GM04504 (cell line): Measurements from ENCODE around the gene PXN.
"Not testable (repeated sequence)": the region's sequence is repeated elsewhere in the genome, so short reads cannot be mapped to it uniquely, and the experiment has no call there.

Experiments
- DNase-seq: peaks from one replicate; pipeline ENCODE4 v3.0.0-alpha.2; 2012; ENCODE audit warnings: low read depth

The PXN gene

GRCh38 chr12:120209851-120210250 is 55.7 kb downstream of the PXN start:
- no peak for DNase-seq

GRCh38 chr12:120207227-120207626 is 58.3 kb downstream of the PXN start:
- no peak for DNase-seq

DNA sequence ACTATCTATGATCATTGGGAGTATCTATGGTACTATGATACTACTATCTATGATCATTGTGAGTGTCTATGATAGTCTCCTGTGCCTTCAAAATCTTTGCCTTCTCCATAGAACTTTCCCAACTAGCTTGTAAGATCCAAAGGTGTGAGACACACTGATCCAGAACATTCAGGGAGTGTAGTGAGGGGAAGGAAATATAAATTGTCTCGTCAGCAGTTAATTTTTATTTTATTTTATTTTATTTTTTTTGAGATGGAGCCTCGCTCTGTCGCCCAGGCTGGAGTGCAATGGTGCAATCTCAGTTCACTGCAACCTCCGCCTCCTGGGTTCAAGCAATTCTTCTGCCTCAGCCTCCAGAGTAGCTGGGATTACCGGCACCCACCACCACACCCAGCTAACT is 58.7 kb downstream of the PXN start:
- DNase-seq = not testable (repeated sequence)

- no peak for DNase-seq
Observed at GRCh38 chr12:120206228-120206627, 59.3 kb downstream of the PXN start.

DNA sequence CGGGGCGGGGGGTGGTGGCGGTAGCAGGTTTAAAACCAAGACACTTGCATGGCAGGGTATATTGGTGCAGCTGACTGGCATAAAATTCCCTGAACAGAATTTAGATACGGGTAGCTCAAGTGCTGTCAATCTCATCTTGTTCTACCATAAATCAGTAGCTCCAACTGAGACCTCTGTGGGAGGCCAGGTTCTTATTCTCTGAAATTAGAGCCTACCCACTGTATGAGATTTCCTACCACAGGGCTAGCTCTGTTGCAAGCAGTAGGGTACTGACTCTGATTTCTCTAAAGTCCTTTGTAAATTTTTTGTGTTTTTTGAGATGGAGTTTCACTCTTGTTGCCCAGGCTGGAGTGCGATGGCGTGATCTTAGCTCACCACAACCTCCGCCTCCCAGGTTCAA is 61.4 kb downstream of the PXN start:
- DNase-seq = no peak

DNA sequence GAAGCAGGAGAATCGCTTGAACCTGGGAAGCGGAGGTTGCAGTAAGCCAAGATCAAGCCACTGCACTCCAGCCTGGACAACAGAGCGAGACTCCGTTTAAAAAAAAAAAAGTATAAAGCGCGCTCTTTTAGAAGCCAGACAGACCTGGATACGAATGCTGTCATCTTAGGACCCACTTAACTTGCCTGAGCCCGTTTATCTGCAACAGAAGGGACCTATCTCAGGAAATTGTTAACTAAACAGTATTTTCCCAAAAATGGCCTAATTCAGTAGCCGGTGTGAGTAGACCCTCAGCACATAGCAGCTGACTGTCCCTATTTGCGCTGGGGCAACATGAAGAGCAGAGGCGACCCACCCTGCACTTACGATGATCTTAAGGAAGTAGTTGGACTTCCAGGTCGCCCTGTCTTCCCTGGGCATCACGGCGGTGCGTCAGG is 65.1 kb downstream of the PXN start:
- no peak for DNase-seq

- peak; percentile 82 for DNase-seq
Observed at GRCh38 chr12:120199595-120200306, 65.8 kb downstream of the PXN start.

- DNase-seq = no peak
Observed at GRCh38 chr12:120199025-120199424, 66.5 kb downstream of the PXN start.

- DNase-seq = no peak
Observed at GRCh38 chr12:120197542-120197887, 68.0 kb downstream of the PXN start.

DNA sequence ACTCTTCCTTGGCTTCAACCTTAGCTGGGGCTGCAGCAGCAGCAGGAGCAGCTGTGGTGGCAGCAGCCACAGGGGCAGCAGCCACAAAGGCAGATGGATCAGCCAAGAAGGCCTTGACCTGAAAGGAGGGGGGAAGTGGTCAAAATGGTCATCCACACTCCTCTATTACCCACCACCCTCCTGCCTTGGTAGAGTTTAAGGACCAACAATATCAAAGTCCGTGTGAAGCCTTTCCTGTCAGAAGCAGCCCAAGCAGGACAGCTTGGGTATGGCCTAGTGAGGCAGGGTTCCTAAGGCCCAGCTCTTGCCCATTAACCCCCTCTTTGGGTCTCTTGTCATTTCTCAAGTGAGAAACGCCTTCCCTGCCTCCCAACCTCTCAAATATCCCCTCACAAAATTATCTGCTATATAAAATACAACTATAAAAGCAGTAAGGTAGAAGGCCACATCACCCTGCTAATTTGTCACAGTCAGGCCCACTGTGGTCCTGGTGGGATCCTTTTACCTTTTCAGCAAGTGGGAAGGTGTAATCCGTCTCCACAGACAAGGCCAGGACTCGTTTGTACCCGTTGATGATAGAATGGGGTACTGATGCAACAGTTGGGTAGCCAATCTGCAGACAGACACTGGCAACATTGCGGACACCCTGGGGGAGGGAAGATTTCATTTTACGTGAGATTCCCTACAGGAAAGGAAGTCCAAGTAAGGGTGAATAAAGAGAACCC is 68.6 kb downstream of the PXN start:
- DNase-seq = not testable (repeated sequence)

- no peak for DNase-seq
Observed at GRCh38 chr12:120196363-120196762, 69.2 kb downstream of the PXN start.

DNA sequence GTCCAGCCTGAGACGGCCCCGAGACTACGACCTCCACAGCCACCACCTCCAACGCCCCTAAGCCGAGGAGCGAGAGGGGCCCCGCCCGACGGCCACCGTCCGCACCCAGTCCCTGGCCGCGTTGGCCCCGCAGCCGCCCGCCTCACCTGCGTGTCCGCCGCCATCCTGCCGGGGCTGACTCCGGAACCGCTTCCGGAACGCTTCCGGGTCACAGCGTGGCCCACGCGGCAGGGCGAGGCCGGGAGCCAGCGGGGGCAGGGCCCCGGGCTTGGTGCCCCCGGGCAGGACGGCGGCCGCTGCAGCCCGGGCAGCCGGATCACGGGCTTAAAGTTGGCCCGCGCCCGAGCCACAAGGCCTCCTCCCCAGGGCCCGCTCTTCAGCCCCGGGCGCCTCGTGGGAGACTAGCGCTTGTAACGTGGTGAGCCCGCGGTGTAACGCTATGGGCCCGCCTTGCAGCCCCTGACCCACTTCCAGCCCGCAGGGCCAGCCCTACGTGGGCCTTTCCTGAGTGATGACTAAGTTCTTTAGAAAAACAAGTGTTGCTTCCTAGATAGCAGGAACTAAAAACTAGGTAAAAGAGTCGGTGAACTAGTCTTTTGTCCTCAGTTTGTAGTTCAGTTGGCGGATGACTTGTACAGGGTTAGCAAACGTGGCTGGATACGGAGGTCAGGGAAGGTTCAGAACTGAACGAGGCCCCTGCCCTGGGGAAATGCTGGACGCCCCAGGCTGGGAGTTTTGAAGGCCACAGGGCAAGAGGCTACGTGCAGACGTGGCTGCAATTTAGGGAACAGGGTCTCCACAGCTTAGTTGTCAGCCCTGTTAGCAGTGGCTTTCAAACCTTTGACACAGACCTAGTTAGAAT is 70.8 kb downstream of the PXN start, which contains the start of gene GCN1:
Gene GCN1 (minus strand): TSS at position 182 of the 862 bp plus-strand sequence. CDS start 18 bp downstream, at position 164.
- peak; percentile 62 for DNase-seq

GRCh38 chr12:120194226-120194533 is 71.3 kb downstream of the PXN start:
- DNase-seq = no peak

DNA sequence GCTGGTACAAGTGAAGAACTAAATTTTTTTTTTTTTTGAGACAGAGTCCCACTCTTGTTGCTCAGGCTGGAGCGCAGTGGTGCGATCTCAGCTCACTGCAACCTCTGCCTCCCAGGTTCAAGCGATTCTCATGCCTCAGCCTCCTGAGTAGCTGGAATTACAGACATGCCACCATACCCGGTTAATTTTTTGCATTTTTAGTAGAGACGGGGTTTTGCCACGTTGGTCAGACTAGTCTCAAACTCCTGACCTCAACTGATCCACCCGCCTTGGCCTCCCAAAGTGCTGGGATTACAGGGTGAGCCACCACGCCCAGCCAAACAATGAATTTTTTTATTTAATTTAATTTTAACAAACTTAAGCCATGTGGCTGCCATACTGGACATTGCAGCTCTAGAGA is 72.2 kb downstream of the PXN start:
- DNase-seq = not testable (repeated sequence)

DNA sequence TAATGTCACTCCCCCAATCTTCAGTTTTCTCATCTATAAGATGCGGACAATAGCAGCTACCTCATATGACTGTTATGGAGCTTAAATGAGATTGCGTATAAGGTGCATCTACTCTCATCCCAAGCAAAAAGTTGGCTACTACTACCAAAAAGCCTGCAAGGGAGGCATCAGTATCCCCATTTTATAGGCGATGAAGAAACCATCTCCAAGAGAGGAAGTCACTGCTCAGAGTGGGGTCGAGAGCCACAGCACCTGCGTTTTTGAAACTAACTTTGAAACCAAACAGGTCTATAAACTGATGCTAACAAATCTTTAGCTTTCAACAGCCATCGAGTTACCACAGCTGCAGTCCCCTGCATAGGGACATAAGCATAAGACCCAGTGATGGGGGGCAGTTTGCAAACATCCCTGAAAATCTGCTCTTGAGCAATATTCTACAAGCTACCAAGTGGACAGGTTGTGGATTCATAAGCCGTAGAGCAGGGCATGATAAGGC is 74.5 kb downstream of the PXN start:
- no peak for DNase-seq

DNA sequence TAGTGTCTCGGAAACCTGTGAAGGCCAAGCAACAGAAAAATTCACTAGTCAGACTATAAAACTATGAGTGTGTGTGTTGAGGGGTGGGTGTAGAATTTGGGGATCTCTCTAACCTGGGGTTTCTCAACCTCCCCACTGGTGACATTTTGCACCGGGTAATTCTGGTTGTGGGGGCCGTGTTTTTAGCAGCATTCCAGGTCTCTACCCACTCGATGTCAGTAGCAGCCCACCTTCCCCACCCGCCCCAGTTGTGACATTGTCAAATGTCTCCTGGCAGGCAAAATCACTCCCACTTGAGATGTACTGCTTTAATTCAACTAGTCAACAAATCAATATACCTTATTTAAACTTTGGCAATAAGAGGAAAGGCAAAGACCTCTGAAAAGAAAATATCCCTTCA is 75.1 kb downstream of the PXN start:
- DNase-seq = no peak

DNA sequence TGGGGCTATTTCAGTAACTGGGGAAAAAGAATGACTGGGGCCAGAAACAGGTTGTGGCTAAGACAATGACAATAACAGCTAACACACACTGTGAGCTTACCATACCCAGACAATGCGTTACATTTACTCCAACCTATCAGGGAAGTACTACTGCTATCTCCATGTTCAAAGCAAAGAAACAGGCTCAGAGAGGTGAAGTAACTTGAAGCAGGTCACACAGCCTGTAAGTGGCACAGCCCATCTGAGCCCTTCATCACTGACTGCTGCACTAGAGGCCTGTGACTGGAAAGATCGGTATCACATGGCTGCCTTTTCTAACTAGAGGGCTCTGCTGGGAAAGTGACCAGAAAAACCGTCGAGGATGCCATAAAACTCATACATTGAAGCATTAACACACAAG is 78.9 kb downstream of the PXN start:
- no peak for DNase-seq

DNA sequence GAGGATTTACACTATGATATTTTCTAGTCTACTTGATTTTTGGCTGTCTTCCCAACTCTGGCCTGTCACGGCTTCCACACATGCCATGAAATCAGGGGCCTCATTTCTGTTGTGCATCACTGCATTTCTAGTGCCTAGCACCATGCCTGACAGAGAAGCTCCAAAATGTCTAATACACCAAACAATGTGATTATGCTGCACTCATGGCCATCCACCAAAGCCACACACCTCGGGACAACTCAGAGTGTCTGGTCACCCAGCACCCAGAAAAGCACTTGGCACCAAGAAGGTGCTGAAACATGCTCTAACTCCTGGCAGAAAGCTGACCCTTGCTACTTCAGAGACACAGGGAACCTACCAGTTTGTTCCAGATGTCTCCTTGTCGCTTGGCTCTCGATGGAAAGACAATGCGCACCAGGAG is 82.3 kb downstream of the PXN start:
- DNase-seq = no peak

DNA sequence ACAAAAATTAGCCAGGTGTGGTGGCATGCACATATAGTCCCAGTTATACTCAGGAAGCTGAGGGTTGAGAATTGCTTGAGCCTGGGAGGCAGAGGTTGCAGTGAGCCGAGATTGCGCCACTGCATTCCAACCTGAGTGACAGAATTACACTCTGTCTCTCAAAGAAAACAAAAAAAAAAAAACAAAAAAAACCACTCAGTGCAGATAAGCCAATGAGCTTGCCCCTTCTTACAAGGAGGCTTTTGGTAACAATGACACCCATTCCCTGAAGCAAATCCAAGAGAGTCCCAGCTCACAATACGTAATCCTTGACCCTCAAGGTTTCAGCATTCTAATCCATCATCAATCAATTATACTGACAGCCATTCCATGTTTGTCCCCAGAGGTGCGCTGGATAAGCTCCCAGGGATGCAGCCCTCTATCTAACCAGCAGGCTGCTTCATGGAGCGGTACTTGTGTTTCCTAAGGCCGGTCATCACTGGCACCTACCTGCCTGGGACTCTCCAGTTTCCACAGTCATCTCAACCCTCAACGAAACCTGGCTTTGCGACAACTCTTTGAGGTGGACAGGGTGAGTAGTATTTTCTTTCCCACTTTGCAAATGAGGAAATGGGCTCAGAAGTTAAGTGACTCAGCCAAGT is 83.4 kb downstream of the PXN start:
- no peak for DNase-seq

GRCh38 chr12:120180975-120181374 is 84.6 kb downstream of the PXN start:
- no peak for DNase-seq

DNA sequence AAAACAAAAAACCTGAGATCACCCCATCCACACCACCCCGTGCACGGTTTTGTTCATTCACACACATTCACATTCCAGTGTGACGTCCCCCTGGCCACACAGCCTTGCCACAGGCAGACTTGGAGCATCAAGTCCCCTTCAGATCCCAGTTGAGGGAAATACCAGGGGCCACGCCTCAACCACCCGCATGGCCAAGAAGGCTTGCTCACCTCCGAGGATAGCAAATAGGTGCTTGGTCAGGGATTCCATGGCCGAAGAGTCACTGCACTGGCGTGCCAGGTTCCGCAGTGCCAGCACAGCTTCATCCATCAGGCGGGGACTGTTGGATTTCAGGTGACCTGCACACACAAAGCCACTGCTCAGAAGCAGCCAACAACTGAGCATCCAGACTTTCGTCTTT is 90.0 kb downstream of the PXN start:
- DNase-seq = no peak

DNA sequence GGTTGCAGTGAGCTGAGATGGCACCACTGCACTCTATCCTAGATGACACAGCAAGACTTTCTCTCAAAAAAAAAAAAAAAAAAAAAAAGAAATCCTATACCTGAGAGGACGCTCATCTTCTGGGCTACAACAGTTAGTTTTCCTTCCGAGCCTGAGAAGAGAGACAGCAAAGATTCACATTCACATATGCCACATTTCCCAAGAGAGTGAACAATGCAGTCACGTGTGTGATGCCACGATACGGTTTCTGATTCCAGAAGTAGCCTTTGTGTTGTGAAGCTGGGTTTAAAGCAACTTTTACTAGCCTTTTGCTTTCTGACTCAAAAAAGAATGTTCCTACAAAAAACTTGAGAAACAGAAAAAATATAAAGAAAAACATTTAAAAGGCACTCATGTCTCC is 90.5 kb downstream of the PXN start:
- DNase-seq = no peak
